Tibial nerve (tissue), 4 donors: ENCODE results near the gene GATAD2A. TPM values are rescaled to one million over a fixed set of nuclear protein-coding genes. Genes with fewer than 3 reads are reported as not detected.
A peak's percentile ranks its signal among the peaks of the same experiment; 100 is the strongest.
"Not testable (repeated sequence)": the region's sequence is repeated elsewhere in the genome, so short reads cannot be mapped to it uniquely, and the experiment has no call there.

Experiments used
- DNase-seq, 2 donors: peaks; one replicate each; pipeline ENCODE4 v3.0.0-alpha.2; 2019; ENCODE audit warnings: low spot score in 2 of 2
- H3K27ac ChIP-seq, 4 donors: fragments of 200-600 bp; sonication (generic) in 3 of 4; one replicate each; pipeline ENCODE4 v1.5.1; 2017 to 2019; ENCODE audit warnings: mild to moderate bottlenecking in 1 of 4
- H3K27me3 ChIP-seq, 2 donors: fragments of 200-600 bp; sonication (generic) in 1 of 2; one replicate each; pipeline versions ENCODE4 v1.5.1 to v1.6.0; 2017 to 2019
- H3K36me3 ChIP-seq, 3 donors: fragments of 200-600 bp; sonication (generic); one replicate each; pipeline ENCODE4 v1.5.1; 2018 to 2019
- H3K4me1 ChIP-seq, 4 donors: fragments of 200-600 bp; sonication (generic) in 3 of 4; one replicate each; pipeline ENCODE4 v1.5.1; 2017 to 2019
- H3K4me3 ChIP-seq, 4 donors: fragments of 200-600 bp; sonication (generic) in 3 of 4; one replicate each; pipeline ENCODE4 v1.5.1; 2017 to 2019; ENCODE audit warnings: mild to moderate bottlenecking in 1 of 4, moderate library complexity in 1 of 4
- H3K9me3 ChIP-seq, 4 donors: fragments of 200-600 bp; sonication (generic) in 3 of 4; one replicate each; pipeline ENCODE4 v1.5.1; 2017 to 2019
- EP300 ChIP-seq, 2 donors: sonication (generic); formaldehyde crosslinking; IDR thresholded peaks; one replicate each; pipeline ENCODE4 v1.6.1; 2017; ENCODE audit warnings: antibody characterized with exemption in 2 of 2, mild to moderate bottlenecking in 1 of 2
- POLR2A ChIP-seq, 2 donors: fragments of 450-650 bp; IDR thresholded peaks; one replicate each; pipeline ENCODE4 v1.6.1; 2017; ENCODE audit warnings: antibody characterized with exemption in 2 of 2, mild to moderate bottlenecking in 2 of 2, moderate library complexity in 2 of 2
- WGBS, 2 donors: methylation state at CpG; one replicate each; pipeline ENCODE4 v1.1.5; 2018; 5-methylcytosine and 5-hydroxymethylcytosine counted together
- total RNA-seq, 4 donors: library from RNA; depleted of rRNA; stranded (reverse); fragments of >200 nt; gene quantifications; one replicate each; pipeline ENCODE4 v1.1.0, GENCODE V29; 2016
- TF ChIP-seq, protein P1 (sequence below), 5 experiments: fragments of 200-600 bp in 3 of 5; fragments of 450-650 bp in 2 of 5; sonication (generic) in 3 of 5; IDR thresholded peaks; one replicate each; pipeline ENCODE4 v1.5.1; 2016 to 2019; ENCODE audit warnings: antibody characterized with exemption in 5 of 5, mild to moderate bottlenecking in 3 of 5, moderate library complexity in 2 of 5

The GATAD2A gene
- total RNA-seq, 4 donors from 2014 or later: 34.1 to 69.6 (median 36.8) TPM

DNA sequence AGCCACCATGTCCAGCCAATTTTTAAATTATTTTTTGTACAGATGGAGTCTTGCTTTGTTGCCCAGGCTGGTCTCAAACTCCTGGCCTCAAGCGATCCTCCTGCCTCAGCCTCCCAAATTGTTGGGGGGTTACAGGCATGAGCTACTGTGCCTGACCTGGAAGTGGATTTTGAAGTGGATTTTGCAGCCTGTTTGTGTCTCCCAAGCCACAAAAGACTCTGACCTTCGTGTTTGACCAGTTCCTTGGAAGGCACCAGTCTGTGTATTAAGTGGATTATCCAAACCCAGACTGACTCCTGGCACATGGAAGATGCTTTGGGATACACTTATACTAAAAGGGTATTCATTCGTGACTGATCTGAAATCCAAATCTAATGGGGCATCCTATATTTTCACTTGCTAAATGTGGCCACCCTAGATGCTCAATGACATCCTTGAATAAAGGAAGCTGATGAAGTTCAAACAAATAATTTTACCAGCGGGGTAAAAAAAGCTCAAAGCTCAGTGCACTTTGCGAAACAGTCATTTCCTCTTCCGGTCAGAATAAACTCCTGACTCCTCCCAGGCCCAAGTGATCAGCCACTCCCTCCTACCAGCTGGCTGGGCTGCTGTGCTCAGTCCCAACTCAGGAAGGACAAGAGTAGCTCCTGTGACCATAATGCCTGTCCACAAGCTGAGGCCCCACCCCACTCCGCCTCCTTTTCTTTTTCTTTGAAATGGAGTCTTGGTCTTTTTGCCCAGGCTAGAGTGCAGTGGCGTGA, 32.6 kb upstream of the GATAD2A start:
- DNase-seq: peak in 1 of 2 donors; percentile 25
- Histone ChIP-seq H3K27ac (peak overlapping the region in 3 of 4 donors; percentile 43 to 71 (median 70)), H3K9me3 (no peaks in the 10 kb centered on the region), H3K4me1 (peaks cover 0 to 7% (median 2%) of the 10 kb centered on the region in 4 donors), H3K4me3 (no peak overlapping the region), H3K27me3 (no peaks in the 10 kb centered on the region), H3K36me3 (no peaks in the 10 kb centered on the region)
- TF ChIP-seq POLR2A (IDR thresholded peaks at IDR 0.05) (peak in 1 of 2 donors; percentile 15), EP300 (IDR thresholded peaks at IDR 0.05) (peak in 1 of 2 donors; percentile 51)
- TF ChIP-seq, protein P1, sequence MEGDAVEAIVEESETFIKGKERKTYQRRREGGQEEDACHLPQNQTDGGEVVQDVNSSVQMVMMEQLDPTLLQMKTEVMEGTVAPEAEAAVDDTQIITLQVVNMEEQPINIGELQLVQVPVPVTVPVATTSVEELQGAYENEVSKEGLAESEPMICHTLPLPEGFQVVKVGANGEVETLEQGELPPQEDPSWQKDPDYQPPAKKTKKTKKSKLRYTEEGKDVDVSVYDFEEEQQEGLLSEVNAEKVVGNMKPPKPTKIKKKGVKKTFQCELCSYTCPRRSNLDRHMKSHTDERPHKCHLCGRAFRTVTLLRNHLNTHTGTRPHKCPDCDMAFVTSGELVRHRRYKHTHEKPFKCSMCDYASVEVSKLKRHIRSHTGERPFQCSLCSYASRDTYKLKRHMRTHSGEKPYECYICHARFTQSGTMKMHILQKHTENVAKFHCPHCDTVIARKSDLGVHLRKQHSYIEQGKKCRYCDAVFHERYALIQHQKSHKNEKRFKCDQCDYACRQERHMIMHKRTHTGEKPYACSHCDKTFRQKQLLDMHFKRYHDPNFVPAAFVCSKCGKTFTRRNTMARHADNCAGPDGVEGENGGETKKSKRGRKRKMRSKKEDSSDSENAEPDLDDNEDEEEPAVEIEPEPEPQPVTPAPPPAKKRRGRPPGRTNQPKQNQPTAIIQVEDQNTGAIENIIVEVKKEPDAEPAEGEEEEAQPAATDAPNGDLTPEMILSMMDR (IDR thresholded peaks at IDR 0.05): no peak
- 59 to 63% methylated on average over 8 of the region's 8 CpGs for WGBS, 2 donors

- H3K4me1 ChIP-seq: peaks cover 0 to 21% (median 12%) of the 10 kb centered on the region in 4 donors
- 52 to 75% methylated on average over 2 of the region's 2 CpGs for WGBS, 2 donors
Observed at GRCh38 chr19:19379527-19379926, 25.9 kb upstream of the GATAD2A start.

DNA sequence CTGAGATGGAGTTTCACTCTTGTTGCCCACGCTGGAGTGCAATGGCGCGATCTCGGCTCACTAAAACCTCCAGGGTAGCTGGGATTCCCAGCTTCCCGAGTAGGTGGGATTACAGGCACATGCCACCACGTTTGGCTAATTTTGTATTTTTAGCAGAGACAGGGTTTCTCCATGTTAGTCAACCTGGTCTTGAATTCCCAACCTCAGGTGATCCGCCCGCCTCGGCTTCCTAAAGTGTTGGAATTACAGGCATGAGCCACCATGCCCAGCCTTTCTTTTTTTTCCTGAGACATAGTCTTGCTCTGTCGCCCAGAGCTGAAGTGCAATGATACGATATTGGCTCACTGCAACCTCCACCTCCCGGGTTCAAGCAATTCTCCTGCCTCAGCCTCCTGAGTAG, 25.2 kb upstream of the GATAD2A start:
- not testable (repeated sequence) for H3K27ac ChIP-seq, H3K27me3 ChIP-seq, H3K4me3 ChIP-seq, DNase-seq, H3K9me3 ChIP-seq, H3K36me3 ChIP-seq
- WGBS, 2 donors: 91 to 92% methylated on average over 12 of the region's 12 CpGs
- H3K4me1 ChIP-seq: peaks cover 0 to 26% (median 16%) of the 10 kb centered on the region in 4 donors

More at GRCh38 chr19:19379527-19379926, 25.9 kb upstream of the GATAD2A start:
- Histone ChIP-seq H3K27ac (peak overlapping the region in 1 of 4 donors; percentile 36), H3K27me3 (no peaks in the 10 kb centered on the region), H3K4me3 (no peak overlapping the region), H3K36me3 (no peaks in the 10 kb centered on the region), H3K9me3 (no peaks in the 10 kb centered on the region)
- no peak for DNase-seq
- TF ChIP-seq, protein P1 (IDR thresholded peaks at IDR 0.05): no peak
- no peak for TF ChIP-seq POLR2A (IDR thresholded peaks at IDR 0.05)

GRCh38 chr19:19381007-19381926, 24.2 kb upstream of the GATAD2A start:
- H3K27me3 ChIP-seq: no peaks in the 10 kb centered on the region
- 67 to 69% methylated on average over 11 of the region's 11 CpGs for whole genome bisulfite sequencing, 2 donors
- H3K36me3 ChIP-seq: no peaks in the 10 kb centered on the region
- H3K9me3 ChIP-seq: no peaks in the 10 kb centered on the region
- H3K4me1 ChIP-seq: peaks cover 0 to 29% (median 17%) of the 10 kb centered on the region in 4 donors
- H3K4me3 ChIP-seq: no peak overlapping the region
- no peak for TF ChIP-seq EP300 (IDR thresholded peaks at IDR 0.05)
- H3K27ac ChIP-seq: no peak overlapping the region
- no peak for DNase-seq

GRCh38 chr19:19382118-19382517, 23.4 kb upstream of the GATAD2A start:
- Histone ChIP-seq H3K36me3 (no peaks in the 10 kb centered on the region), H3K4me3 (no peak overlapping the region), H3K27me3 (no peaks in the 10 kb centered on the region), H3K4me1 (peaks cover 0 to 37% (median 24%) of the 10 kb centered on the region in 4 donors), H3K27ac (no peak overlapping the region), H3K9me3 (no peaks in the 10 kb centered on the region)
- DNase-seq: no peak
- 94 to 95% methylated on average over 8 of the region's 8 CpGs for WGBS, 2 donors
- TF ChIP-seq EP300 (IDR thresholded peaks at IDR 0.05) (no peak), POLR2A (IDR thresholded peaks at IDR 0.05) (no peak)
- TF ChIP-seq, protein P1 (IDR thresholded peaks at IDR 0.05): no peak
